GM12891 (cell line): Measurements from ENCODE around the gene NIPA2.

Source experiments
- DNase-seq: peaks from one replicate; pipeline ENCODE4 v3.0.0; 2011; ENCODE audit warnings: low spot score; ENCODE audit not compliant: insufficient read length
- FAIRE-seq: peaks from 2 replicates; lab custom pipeline; 2011; peaks lifted over from hg19 to GRCh38; lab: Jason Lieb, UNC
- PAX5 ChIP-seq: IDR thresholded peaks from 2 replicates; pipeline ENCODE4 v1.6.1; 2011; ENCODE audit warnings: low read length, moderate library complexity, mild to moderate bottlenecking; ENCODE audit not compliant: insufficient read depth, severe bottlenecking
- POLR2A ChIP-seq: IDR thresholded peaks from 2 replicates; pipeline ENCODE4 v1.6.1; 2011; ENCODE audit warnings: low read depth, low read length, control low read depth
- POLR2AphosphoS5 ChIP-seq: IDR thresholded peaks from 2 replicates; pipeline ENCODE4 v1.6.1; 2011; ENCODE audit warnings: low read depth, low read length, control low read depth
- POU2F2 ChIP-seq: IDR thresholded peaks from 2 replicates; pipeline ENCODE4 v1.6.1; 2011; ENCODE audit warnings: low read depth, mild to moderate bottlenecking, control low read depth, low read length, moderate library complexity
- SPI1 ChIP-seq: IDR thresholded peaks from 2 replicates; pipeline ENCODE4 v1.6.1; 2011; ENCODE audit warnings: low read depth, low read length, control low read depth
- TAF1 ChIP-seq: IDR thresholded peaks from 2 replicates; pipeline ENCODE4 v1.6.1; 2011; ENCODE audit warnings: low read depth, low read length, control low read depth

Gene NIPA2

DNA sequence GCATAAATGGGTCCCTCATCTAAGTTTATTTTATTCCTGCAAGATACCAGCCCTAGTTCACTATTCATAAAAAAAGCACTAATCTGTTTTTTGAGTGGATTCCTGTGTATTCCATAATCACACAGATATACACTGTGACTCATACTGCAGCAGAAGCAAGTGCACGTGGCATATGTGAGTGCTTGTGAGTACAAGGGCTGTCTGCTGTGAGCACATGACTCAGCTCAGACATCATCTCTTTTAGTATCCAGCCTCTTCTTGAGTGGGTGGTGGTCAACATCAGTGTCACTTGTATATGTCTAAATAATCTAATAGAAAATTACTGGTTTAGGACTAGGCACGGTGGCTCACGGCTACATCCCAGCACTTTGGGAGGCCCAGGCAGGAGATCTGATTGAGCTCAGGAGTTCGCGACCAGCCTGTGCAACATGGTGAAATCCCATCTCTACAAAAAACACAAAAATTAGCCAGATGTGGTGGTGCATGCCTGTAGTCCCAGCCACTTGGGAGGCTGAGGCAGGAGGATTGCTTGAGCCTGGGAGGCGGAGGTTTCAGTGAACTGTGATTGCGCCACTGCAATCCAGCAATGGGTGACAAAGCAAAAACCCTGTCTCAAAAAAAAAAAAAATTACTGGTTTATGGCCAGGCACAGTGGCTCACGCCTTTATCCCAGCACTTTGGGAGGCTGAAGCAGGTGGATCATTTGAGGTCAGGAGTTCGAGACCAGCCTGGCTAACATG, 49.8 kb downstream of the NIPA2 start:
- DNase-seq (no peak), FAIRE-seq (no peak)
- no peak for TF ChIP-seq SPI1
- no peak for TF ChIP-seq TAF1
- TF ChIP-seq PAX5: no peak
- no peak for TF ChIP-seq POLR2A
- TF ChIP-seq POLR2AphosphoS5: no peak
- no peak for TF ChIP-seq POU2F2

GRCh38 chr15:22889146-22889818, 50.8 kb downstream of the NIPA2 start:
- no peak for FAIRE-seq
- DNase-seq: no peak
- TF ChIP-seq PAX5 (no peak), SPI1 (no peak), TAF1 (no peak), POLR2AphosphoS5 (no peak), POLR2A (no peak), POU2F2 (no peak)

- no peak for DNase-seq
- FAIRE-seq: no peak
- no peak for TF ChIP-seq POU2F2
- no peak for TF ChIP-seq POLR2AphosphoS5
- no peak for TF ChIP-seq POLR2A
- no peak for TF ChIP-seq PAX5
- no peak for TF ChIP-seq TAF1
- TF ChIP-seq SPI1: no peak
Measured at GRCh38 chr15:22890296-22890695, 51.8 kb downstream of the NIPA2 start.

DNA sequence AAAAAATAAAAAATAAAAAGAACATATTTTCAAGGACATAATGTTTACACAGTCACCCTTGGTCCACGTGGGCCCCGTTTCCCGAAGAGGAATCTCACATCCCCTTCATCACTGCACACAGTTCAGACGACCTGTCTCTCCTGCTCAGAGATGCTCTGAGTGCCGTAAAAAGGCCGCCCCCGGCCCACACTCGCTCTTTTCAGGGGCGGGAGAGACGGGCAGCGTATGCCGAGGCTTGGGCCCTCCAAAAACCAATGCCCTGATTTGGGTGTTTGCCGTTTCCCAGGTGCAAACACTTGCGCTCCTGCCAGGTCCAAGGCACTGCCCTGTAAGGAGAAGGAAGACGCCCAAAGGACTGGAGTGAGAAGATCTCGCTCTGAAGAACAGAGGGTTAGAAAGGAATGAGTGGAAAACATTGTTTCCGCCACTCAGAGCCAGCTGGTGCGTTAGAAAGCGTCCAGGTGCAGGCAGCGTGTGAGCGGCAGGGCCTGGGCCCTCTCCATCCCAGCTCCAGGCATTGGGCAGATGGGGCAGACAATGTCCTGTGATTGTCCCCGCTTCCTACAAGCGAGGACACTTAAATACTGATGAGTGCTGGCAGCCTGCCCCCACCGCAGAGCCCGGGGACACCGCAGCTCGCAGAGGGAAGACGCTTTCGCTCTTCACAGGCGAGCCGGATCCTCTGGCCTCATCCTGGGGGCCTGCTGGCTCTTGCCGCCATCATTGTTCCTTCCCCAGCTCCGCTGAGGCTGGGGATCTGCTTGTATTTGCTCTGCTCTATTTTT, 53.2 kb downstream of the NIPA2 start:
- no peak for DNase-seq
- TF ChIP-seq POU2F2 (no peak), POLR2AphosphoS5 (no peak), SPI1 (no peak), TAF1 (no peak)

GRCh38 chr15:22892333-22892732, 53.9 kb downstream of the NIPA2 start:
- no peak for DNase-seq
- FAIRE-seq: no peak
- TF ChIP-seq POLR2AphosphoS5 (no peak), POU2F2 (no peak), SPI1 (no peak), PAX5 (no peak), POLR2A (no peak), TAF1 (no peak)

More for the DNA sequence above, 53.2 kb downstream of the NIPA2 start:
- FAIRE-seq: no peak

- no peak for TF ChIP-seq POLR2A
- no peak for TF ChIP-seq PAX5
- no peak for TF ChIP-seq SPI1
- TF ChIP-seq POLR2AphosphoS5: no peak
- TF ChIP-seq TAF1: no peak
- no peak for TF ChIP-seq POU2F2
- FAIRE-seq (no peak), DNase-seq (no peak)
Measured at GRCh38 chr15:22893081-22893480, 54.6 kb downstream of the NIPA2 start.

- DNase-seq: no peak
- no peak for FAIRE-seq
- TF ChIP-seq POLR2AphosphoS5: no peak
- TF ChIP-seq POLR2A: no peak
- TF ChIP-seq POU2F2: no peak
- TF ChIP-seq PAX5: no peak
- TF ChIP-seq TAF1: no peak
- no peak for TF ChIP-seq SPI1
Measured at GRCh38 chr15:22893881-22894280, 55.4 kb downstream of the NIPA2 start.

- FAIRE-seq (no peak), DNase-seq (peak; percentile 52)
- no peak for TF ChIP-seq POU2F2
- TF ChIP-seq PAX5: no peak
- TF ChIP-seq POLR2AphosphoS5: no peak
- no peak for TF ChIP-seq TAF1
- TF ChIP-seq POLR2A: no peak
- TF ChIP-seq SPI1: no peak
Measured at GRCh38 chr15:22895465-22896190, 57.2 kb downstream of the NIPA2 start.
